Measurements from ENCODE around the gene RNF34. TPM values are rescaled to one million over a fixed set of nuclear protein-coding genes. Genes with fewer than 3 reads are reported as not detected.

RNF34 gene
- total RNA-seq, 2 donors from 2014 or later: 72.6 to 74.7 TPM

GRCh38 chr12:121464331-121464730, 64.4 kb downstream of the RNF34 start:
- DNase-seq: no peak
- 96% methylated on average over 12 to 13 of the region's 13 CpGs for WGBS, 2 experiments (ENCODE audit: insufficient coverage in 1 of 2, insufficient read length in 1 of 2)
- Histone ChIP-seq H3K27ac (ENCODE audit: low read depth, low read length) (no peak overlapping the region), H3K9me3 (ENCODE audit: control insufficient read depth, low read length) (no peaks in the 10 kb centered on the region), H3K27me3 (ENCODE audit: control insufficient read depth, insufficient read depth, low read length, poor library complexity, severe bottlenecking) (no peaks in the 10 kb centered on the region), H3K36me3 (ENCODE audit: control insufficient read depth, insufficient read depth, low read length) (peaks cover 14% of the 10 kb centered on the region), H3K9ac (ENCODE audit: extremely low read depth, low read length, poor library complexity, severe bottlenecking) (no peak overlapping the region), H3K4me1 (ENCODE audit: control insufficient read depth, insufficient read depth, low read length) (no peaks in the 10 kb centered on the region), H3K4me3 (ENCODE audit: low read length) (no peak overlapping the region)
- Mint-ChIP-seq H3K4me3 (no peak overlapping the region), H3K9me3 (peaks cover 4% of the 10 kb centered on the region), H3K27me3 (ENCODE audit: insufficient read depth) (peaks cover 3% of the 10 kb centered on the region), H3K36me3 (ENCODE audit: low read depth) (peaks cover 21% of the 10 kb centered on the region), H3K27ac (no peak overlapping the region), H3K4me1 (peaks cover 13% of the 10 kb centered on the region)
- TF ChIP-seq, protein P1, sequence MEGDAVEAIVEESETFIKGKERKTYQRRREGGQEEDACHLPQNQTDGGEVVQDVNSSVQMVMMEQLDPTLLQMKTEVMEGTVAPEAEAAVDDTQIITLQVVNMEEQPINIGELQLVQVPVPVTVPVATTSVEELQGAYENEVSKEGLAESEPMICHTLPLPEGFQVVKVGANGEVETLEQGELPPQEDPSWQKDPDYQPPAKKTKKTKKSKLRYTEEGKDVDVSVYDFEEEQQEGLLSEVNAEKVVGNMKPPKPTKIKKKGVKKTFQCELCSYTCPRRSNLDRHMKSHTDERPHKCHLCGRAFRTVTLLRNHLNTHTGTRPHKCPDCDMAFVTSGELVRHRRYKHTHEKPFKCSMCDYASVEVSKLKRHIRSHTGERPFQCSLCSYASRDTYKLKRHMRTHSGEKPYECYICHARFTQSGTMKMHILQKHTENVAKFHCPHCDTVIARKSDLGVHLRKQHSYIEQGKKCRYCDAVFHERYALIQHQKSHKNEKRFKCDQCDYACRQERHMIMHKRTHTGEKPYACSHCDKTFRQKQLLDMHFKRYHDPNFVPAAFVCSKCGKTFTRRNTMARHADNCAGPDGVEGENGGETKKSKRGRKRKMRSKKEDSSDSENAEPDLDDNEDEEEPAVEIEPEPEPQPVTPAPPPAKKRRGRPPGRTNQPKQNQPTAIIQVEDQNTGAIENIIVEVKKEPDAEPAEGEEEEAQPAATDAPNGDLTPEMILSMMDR (conservative IDR thresholded peaks at IDR 0.05): no peak

DNA sequence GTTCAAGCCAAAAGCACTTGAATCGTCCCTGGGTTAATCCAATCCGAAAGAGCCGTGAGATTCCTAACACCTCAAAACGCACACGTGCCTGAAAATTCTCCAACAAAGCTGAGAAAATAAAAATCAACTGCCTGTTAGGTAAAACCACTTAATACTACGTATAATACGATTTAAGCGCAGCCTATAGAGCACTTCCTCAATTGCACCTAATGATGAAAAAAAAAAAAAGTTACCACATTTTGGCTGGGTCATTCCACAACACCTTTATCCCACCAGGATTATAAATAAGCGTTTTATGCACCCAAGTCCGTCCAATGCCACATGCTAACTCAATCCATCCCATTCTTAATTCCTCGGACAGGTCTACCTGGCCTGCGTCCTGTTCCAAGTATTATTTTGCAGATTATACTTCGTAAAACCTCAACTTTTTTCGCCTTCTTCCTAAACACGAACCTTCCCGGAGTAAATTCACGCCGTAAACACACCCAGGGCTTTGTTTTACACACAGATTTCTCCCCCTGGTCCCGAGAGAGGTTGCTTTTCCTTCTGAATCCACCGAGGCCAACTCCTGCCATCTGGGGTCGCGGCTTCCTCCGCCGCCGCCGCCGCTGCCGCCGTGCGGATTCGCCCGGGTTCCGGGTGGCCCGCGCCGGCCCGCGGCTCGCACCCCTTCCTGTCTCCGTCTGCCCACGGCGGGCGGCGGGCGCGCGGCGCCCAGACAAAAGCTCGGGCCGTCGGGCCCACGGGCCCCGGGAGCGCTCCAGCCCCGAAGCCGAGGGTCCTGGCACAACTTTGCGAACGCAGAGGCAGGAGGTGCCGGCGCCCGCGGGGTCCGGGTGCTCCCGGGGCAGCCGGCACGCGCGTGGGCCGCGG, 66.2 kb downstream of the RNF34 start:
- H3K4me3 Mint-ChIP-seq: peak overlapping the region; percentile 64
- WGBS, 2 experiments (ENCODE audit: insufficient coverage in 1 of 2, insufficient read length in 1 of 2): 14 to 27% methylated on average over 37 to 70 of the region's 70 CpGs
- H3K27me3 Mint-ChIP-seq (ENCODE audit: insufficient read depth): peaks cover 3% of the 10 kb centered on the region
- peaks cover 7% of the 10 kb centered on the region for H3K36me3 Mint-ChIP-seq (ENCODE audit: low read depth)
- Histone ChIP-seq H3K4me1 (ENCODE audit: control insufficient read depth, insufficient read depth, low read length) (peaks cover under 1% of the 10 kb centered on the region), H3K27me3 (ENCODE audit: control insufficient read depth, insufficient read depth, low read length, poor library complexity, severe bottlenecking) (no peaks in the 10 kb centered on the region), H3K36me3 (ENCODE audit: control insufficient read depth, insufficient read depth, low read length) (peaks cover 8% of the 10 kb centered on the region), H3K4me3 (ENCODE audit: low read length) (peak overlapping the region; percentile 89), H3K9me3 (ENCODE audit: control insufficient read depth, low read length) (no peaks in the 10 kb centered on the region), H3K9ac (ENCODE audit: extremely low read depth, low read length, poor library complexity, severe bottlenecking) (peak overlapping the region; percentile 15), H3K27ac (ENCODE audit: low read depth, low read length) (no peak overlapping the region)
- peaks cover 13% of the 10 kb centered on the region for H3K4me1 Mint-ChIP-seq
- H3K9me3 Mint-ChIP-seq: no peaks in the 10 kb centered on the region
- H3K27ac Mint-ChIP-seq: no peak overlapping the region
- TF ChIP-seq, protein P1 (conservative IDR thresholded peaks at IDR 0.05): no peak
- DNase-seq: peak; percentile 77

GRCh38 chr12:121466794-121467637, 67.1 kb downstream of the RNF34 start:
- Mint-ChIP-seq H3K4me1 (peaks cover 17% of the 10 kb centered on the region), H3K27ac (no peak overlapping the region), H3K9me3 (no peaks in the 10 kb centered on the region), H3K36me3 (ENCODE audit: low read depth) (peaks cover 7% of the 10 kb centered on the region), H3K27me3 (ENCODE audit: insufficient read depth) (peaks cover 3% of the 10 kb centered on the region), H3K4me3 (peak overlapping the region; percentile 64)
- Histone ChIP-seq H3K36me3 (ENCODE audit: control insufficient read depth, insufficient read depth, low read length) (peaks cover 8% of the 10 kb centered on the region), H3K9ac (ENCODE audit: extremely low read depth, low read length, poor library complexity, severe bottlenecking) (peak overlapping the region; percentile 30), H3K4me3 (ENCODE audit: low read length) (peak overlapping the region; percentile 72), H3K27ac (ENCODE audit: low read depth, low read length) (peak overlapping the region; percentile 76), H3K27me3 (ENCODE audit: control insufficient read depth, insufficient read depth, low read length, poor library complexity, severe bottlenecking) (no peaks in the 10 kb centered on the region), H3K9me3 (ENCODE audit: control insufficient read depth, low read length) (no peaks in the 10 kb centered on the region), H3K4me1 (ENCODE audit: control insufficient read depth, insufficient read depth, low read length) (peaks cover 4% of the 10 kb centered on the region)
- 0% methylated on average over 29 to 139 of the region's 139 CpGs for WGBS, 2 experiments (ENCODE audit: insufficient coverage in 1 of 2, insufficient read length in 1 of 2)
- TF ChIP-seq, protein P1 (conservative IDR thresholded peaks at IDR 0.05): no peak
- DNase-seq: peak; percentile 97
